ENCODE data around the gene ELOVL1.

Gene ELOVL1

DNA sequence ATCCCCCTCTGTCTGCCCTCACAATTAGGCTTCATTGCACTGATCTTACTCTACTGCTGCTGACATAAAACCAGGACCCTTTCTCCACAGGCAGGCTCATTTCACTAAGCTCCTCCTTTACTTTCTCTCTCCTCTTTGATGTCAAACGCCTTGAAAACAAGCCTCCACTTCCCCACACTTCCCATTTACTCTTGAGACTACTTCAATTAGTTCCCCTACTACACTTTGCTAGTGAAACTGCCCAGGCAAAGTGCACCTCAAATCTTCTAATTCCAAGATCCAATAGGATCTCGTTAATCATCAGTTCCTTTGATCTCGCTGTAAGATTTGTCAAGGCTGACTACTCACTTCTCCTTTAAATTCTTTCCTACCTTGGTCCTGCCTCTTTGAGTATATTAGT is 14.9 kb downstream of the ELOVL1 start:
- no peak for DNase-seq

DNA sequence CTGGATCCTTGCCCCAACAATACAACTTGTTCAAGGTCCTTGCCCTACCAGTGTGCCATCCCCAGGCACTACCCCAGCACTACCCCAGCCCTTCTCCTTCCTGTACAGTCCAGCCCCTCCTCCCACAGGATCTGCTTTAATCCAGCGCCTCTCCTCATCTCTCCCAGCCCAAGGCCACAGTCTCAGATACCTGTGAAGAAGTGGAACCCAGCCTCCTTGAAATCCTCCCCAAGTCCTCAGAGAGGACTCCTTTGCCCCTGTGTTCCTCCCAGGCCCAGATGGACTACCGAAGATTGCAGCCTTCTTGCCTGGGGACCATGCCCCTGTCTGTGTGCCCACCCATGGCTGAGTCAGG is 15.5 kb downstream of the ELOVL1 start:
- no peak for DNase-seq

DNA sequence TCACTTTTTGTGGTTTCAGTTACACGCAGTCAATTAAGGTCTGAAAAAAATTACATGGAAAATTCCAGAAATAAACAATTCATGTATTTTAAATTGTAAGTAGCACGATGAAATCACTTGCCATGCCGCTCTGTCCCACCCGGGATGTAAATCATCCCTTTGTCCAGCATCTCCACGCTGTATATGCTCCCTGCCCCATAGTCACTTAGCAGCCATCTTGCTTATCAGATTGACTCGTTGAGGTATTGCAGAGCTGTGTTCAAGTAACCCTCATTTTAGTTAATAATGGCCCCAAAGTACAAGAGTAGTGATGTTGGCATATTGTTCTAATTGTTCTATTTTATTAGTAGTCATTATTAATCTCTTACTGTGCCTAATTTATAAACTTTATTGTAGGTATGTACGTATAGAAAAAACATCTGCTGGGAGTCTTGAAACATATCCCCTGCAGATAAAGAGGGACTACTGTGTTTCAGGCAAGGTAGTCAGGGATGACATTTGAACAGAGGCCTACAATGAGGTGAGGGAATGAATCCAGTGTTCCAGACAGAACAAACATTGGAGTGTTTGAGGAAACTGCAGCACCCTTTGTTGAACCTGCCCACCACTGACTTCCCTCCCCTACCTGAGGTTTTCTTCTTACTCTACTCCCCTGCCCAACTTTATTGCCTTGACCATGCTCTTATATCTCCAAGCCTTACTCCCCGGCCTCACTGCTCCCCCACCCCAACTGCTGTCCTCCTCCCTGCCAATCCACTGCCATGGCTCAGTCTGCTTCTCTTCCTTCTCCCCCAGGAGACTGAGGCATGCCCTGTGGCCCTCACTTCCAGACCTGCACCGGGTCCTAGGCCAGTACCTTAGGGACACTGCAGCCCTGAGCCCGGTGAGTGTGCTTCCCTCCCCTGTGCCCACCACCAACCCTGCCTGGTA is 16.1 kb downstream of the ELOVL1 start:
- DNase-seq = no peak

GRCh38 chr1:43350976-43351375 is 16.8 kb downstream of the ELOVL1 start:
- DNase-seq = no peak

DNA sequence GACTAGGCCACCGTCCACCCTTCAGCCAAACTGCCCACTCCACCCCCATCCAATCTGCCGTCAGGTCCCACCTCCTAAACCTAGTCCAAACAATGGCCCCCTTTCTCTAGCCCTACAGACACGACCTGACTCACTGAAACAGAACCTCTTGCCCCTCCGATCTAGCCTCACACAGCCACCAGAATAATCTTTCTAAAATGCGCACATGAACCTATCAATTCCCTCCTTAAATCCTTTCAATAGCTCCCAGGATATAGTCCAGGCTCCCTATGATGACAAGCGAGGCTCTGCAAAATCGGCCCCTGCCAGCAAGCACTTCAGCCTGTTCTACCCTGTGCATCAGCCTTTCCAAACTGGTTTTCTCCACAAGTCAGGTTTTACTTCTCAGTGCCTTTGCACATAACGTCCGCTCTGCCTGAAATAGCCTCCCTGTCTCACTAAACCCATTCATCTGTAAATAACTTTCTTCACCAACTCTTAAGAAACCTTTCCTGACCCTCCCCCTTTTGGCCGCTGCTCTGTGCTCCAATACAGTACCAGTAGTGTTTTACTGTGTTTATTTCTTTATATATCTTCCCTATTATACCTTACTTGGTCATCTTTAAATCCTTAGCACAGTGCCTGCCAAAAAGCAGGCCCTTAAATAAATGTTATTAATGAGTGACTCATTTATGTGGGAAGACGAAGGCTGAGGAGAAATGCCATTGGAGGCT is 18.1 kb downstream of the ELOVL1 start:
- no peak for DNase-seq

- DNase-seq = peak; percentile 47
Measured at GRCh38 chr1:43348809-43349593, 18.8 kb downstream of the ELOVL1 start.

DNA sequence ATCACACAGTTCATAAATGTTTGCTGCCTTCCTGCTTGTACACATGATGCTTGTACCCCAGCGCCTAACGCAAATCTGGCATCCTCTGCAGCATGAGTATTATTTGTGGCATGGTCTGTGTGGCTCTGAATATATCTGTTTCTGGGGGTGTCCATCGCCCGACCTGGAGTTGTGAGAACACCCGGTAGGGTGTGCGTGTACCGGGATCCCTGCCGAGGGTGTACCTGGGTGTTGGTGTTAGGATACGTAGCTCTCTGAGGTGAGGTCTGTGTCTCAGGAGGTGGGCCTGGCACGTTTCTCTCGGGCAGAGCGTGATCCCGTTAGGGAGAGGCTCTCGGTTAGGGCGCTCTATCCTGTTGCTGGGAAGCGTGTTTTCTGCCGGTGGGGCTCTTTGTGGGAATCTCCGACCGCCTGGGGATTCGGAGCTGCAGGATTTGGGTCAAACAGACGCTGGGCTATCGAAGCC is 19.4 kb downstream of the ELOVL1 start:
- DNase-seq = no peak

- no peak for DNase-seq
Measured at GRCh38 chr1:43346636-43347035, 21.2 kb downstream of the ELOVL1 start.

DNA sequence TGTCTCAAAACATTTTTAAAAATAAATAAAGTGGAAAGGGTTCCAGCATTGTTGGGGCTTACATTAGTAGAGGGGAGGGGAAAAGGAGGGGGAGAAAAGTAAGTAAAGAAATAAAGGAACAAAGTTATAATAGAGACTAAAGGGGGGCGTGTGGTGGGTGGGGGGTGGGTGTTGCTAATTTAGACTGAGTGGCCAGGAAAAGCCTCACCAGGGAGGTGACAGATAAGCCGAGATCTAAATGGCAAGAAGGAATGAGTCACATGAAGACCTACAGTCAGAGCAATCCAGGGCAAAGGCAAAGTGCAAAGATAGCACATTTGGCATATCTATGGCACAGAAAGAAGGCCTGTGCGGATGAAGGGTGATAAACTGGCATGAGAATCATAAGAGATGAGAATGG is 22.7 kb downstream of the ELOVL1 start:
- no peak for DNase-seq

GRCh38 chr1:43344267-43344850 is 23.5 kb downstream of the ELOVL1 start:
- no peak for DNase-seq

DNA sequence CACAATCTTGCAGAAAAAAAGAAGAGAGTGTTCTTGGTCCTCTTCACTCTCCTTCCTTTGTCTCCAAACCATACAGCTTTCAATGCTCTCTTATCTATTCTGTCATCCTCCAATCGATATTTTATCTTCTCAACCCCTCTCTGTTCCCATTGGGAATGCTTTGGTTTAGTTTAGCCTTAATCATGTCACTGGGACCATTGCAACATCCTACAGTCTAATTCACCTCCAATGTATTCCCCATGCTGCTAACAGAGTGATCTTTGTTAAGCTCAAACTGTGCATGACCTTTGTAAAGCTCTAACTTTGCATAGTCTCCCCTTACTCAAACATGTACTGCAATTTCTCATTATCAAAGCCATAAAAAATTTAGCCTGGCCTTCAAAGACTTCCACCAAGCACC is 27.3 kb downstream of the ELOVL1 start:
- DNase-seq = no peak

DNA sequence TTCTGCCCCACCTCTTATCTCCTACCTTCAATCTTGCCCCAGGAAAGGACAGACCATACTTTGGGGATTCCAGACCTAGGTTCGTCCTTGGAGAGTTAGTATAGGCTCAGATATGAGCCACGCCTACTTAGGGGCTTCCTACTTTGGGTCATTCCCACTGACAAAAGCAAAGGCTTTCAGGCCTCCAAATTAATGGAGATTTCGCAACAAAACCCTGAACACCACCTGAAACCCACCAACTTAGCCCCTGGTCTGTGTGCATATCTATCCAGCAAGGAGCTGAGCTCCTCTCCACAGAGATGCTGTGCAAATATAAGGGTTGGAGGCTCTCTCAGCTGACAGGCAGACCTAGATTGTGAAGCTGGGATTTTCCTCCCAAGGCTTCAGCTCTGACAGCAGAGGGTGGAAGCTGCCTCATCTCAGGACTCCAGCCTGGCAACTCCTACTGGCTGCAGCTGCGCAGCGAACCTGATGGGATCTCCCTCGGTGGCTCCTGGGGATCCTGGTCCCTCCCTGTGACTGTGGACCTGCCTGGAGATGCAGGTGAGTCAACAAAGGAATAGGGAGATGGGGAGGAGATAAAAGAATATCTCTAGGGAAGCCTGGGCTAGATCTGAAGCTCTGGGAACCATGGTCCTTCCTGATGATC is 28.1 kb downstream of the ELOVL1 start:
- DNase-seq = no peak

DNA sequence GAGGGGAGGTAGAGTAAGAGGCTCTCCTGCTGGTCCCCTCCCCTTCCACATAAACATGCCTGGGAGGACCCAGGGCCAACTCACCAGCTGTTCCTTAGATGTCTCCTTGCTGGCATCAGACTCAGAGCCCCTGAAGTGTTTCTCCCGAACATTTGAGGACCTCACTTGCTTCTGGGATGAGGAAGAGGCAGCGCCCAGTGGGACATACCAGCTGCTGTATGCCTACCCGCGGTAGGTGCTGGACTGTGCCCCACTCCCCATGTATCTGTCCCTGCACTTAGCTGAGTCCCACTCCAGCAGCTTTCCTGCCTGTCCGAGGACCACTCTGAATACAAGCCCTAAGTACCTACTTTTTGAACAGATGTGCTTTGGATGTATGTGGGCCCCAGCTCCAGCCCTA is 29.8 kb downstream of the ELOVL1 start:
- DNase-seq = no peak

DNA sequence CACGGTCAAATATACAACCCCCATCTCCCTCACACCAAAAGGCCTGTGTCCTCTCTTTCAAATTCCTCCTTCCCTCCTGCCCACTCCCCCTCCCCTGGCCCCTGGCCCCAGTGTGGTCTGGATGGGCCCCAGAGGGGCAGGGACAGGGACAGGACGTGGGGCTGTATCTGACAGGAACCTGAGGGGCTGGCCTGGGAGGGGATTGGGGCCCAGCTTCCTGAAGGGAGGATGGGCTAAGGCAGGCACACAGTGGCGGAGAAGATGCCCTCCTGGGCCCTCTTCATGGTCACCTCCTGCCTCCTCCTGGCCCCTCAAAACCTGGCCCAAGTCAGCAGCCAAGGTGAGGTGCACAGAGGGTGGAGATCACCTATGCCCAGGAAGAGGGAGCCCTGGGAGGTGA is 30.2 kb downstream of the ELOVL1 start, which contains the start of gene MPL:
TSS of gene MPL (plus strand) at position 231 of the 400 bp plus-strand sequence. CDS start at position 262, 31 bp downstream.
- no peak for DNase-seq

DNA sequence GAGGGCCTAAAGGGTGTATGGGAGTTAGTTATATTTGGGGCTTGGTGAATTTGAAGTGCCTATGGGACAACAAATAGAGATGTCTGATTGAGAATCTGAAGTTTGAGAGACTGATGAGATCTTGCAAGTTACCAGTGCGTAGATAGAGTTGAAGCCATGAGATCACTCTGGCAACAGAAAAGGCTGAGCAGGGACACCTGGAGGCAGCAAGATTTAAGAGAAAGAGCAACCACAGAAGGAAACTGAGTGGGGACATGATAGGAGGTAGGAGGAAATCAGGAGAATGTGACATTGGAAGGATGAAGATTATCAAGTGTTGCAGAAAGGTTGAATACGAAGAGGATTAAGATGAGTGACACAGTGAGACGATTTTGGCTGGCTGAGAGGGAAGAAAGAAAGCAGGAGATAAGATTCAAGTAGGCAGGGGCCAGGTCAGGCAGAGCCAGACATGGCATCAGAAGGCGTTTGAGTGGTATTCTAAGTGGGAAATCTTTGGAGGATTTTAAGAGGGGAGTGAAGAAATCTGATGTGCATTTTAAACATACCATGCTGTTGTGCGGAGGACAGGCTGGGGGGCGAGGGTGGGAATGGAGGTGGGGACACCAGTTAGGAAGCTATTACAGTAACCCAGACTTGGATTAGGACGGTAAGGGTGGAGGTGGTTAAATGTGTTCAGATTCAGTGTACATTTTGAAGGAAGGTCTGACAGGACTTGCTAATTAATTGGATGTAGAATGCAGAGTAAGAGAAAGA is 33.2 kb downstream of the ELOVL1 start:
- no peak for DNase-seq

DNA sequence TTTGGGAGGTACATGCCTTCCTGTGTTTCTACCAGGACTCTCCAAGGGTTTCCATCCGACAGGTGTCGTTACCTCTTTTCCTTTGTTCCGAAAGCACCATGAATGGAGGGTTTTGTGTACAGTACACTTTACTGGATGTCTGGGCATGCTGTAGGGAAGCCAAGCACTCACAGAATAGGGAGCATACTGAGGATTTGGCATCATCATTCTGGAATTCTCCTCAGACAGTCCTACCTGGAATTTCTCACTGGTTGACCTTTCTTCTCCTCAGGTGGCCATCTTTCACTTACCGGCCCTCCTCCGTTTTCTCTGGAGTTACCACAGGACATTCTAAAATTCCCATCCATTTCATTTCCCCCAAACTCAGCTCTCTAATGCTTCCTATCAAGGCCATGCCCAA is 36.1 kb downstream of the ELOVL1 start:
- DNase-seq = no peak

DNA sequence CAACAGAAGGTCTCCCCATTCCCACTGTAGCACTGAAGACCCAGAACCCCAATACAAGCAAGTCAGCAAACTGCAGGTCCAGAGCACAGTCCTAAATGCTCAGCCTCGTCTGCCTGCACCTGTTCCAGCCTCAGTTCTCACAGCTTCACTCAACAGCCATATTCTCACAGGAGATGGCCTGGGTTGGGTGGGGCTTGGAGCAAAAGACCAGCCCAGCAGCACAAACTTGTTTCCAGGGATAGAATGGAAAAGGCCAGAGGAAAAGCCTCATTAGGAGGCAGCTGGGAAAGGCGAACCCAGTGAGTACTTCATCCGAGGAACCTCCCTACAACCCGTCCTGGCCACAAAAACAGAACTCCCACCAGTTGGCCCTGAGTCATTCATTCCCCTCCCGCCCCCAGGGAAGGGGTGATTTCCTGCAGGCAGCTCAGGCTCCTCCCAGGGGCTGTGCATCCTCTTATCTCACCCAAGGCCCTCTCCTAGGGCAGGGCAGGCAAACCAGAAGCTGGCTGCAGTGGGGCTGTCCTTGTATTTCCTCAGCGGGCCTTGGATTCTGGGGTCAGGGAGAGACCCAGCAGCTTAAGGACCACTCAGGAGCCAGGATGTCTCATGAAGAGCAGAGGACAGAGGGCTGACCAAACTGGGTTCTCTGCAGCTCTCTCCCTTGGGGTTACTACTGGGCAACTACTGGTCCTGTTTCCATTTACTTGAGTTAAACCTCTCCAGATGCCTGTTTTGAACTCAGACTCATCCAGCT is 37.6 kb downstream of the ELOVL1 start:
- peak; percentile 29 for DNase-seq

DNA sequence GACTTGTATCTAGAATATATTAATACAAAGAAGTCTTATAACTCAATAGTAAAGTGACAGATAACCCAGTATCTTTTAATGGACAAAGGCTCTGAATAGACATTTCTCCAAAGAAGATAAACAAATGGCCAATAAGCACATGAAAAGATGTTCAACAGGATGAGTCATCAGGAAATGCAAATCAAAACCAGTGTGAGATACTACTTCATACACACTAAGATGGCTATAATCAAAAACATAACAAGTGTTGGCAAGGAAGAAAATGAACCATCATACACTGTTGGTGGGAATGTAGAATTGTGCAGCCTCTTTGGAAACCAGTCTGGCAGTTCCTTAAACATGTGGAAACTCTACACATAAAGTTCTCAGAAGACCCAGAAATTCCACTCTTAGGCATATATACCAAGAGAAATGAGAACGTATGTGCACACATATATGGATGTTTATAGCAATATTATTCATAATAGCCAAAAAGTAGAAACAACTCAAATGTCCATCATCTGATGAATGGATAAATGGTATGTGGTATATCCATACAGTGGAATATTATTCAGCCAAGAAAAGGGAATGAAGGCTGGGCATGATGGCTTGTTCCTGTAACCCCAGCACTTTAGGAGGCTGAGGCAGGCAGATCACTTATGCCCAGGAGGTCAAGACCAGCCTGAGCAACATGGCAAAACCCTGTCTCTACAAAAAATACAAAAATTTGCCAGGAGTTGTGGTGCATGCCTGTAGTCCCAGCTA is 40.1 kb downstream of the ELOVL1 start:
- DNase-seq = no peak

GRCh38 chr1:43325381-43325780 is 42.4 kb downstream of the ELOVL1 start:
- DNase-seq = no peak

DNA sequence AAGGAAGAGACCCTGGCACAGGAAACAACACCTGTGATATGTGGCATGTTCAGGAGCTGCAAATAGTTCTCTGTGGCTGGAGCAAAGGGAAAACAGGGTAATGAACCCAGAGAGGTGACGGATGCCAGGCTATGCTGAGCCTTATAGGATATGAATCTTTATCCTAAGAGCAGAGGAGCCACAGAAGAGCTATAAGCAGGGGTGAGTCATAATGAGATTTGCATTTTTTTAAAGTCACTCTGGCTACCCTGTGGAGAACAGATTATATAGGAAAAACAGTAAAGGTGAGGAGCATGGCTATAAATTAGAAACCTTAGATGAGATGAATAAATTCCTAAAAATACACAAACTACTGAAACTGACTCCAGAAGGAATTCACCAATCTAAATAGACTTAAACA is 43.0 kb downstream of the ELOVL1 start:
- no peak for DNase-seq

Data from activated CD4-positive, alpha-beta T cell treated with anti-CD3 and anti-CD28 coated beads, Interleukin-2, amount 50 U/mL, for 16 hours (primary cell).